ENCODE measurements around the gene TCF25.
A peak's percentile ranks its signal among the peaks of the same experiment; 100 is the strongest.
"Not testable (repeated sequence)": the region's sequence is repeated elsewhere in the genome, so short reads cannot be mapped to it uniquely, and the experiment has no call there.

TCF25 gene

DNA sequence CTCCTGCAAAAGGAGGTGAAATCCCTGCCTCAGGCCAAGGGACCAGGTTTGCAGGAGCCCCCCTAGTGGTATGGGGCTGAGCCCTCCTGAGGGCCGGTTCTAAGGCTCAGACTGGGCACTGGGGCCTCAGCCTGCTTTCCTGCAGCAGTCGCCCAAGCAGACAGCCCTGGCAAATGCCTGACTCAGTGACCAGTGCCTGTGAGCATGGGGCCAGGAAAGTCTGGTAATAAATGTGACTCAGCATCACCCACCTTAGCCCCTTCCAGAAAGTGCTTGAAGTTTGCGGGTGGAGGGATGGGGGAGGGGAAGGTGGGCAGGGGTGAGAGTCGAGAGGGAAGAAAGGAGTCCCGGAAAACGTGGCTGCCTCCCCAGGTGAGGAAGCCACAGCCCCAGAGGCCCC is 47.3 kb downstream of the TCF25 start:
- no peak for DNase-seq (ENCODE audit: low read depth)

DNA sequence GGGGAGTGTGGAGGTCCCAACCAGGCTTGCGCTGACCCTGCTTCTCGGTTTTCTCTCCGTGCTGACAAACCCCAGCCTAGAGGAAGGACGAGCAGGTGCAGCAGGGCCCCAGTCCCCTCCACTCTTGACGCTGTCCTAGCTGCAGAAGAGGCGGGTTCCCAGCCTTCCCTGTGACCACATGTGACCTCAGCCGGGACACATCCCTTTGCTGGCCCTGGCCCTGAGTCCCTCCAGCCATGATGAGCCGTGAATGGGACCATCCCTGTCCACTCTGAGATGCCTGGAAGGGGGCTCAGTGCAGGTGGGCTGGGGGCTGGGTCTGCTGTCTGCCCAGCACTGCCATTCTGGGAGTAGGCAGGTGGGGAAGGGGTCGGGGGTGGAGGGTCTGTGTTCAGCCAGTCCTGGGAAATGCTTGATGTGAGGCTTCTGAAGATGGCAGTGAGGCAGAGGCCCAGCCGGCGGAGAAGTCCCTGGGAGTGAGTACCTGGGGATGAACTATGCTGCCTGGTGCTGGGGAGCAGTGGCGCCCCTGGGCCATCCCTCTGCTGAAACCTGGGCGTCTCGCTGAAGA is 47.8 kb downstream of the TCF25 start:
- no peak for DNase-seq (ENCODE audit: low read depth)

DNA sequence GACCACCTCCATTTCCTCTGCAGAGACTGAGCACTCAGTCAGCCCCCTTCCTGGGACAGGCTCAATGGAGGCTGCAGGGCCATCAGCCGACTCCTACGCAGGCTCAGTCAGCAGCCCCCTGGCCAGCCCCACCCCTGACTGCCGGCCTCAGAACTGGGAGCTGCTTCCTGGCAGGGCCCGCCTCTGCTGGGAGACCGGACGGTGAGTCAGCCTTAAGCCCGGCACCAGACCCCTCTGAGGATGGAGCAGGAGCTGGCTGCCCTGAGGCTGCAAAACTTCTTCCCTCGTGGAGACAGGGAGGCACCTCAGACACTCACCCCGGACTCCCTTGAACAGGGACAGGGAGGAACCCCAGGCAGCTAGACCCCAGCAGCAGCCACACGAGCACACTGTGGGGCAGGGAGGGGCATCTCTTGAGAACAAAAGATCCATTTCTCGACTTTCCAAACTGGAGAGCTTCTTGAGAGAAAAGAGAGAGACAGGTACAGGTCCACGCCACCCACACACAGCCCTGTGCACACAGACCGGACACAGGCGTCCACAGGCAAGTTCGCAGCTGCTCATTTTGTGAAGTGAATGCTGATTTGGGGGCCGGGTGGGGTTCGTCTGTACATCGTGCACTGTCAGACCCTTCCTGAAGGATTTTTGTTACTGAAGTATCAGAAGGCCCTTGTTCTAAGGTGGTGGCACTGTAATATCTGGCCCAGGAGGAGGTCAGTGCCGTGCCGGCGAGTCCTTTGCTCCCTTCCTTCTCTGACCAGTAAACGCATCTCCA is 48.5 kb downstream of the TCF25 start:
- DNase-seq (ENCODE audit: low read depth), result no peak

DNA sequence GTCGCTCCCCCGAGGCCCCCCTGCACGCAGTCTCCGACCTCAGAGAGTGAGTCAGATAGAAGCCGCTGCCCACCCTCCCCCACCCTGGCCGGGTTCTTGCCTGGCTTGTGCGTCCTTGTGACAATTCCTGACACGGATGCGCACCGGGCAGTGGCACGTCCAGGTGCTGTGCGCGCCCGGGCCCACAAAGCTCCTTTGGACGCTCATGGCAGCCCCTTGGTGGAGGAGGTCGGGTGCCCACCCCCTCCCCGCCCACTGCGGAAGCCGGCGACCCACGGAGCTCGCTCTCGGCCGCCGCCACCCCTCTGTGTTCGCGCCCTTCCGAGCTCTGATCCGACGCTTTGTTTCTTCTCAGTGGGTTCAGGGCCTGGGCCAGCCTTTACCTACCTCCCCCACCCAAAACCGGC is 49.1 kb downstream of the TCF25 start:
- DNase-seq (ENCODE audit: low read depth), result peak; percentile 56

DNA sequence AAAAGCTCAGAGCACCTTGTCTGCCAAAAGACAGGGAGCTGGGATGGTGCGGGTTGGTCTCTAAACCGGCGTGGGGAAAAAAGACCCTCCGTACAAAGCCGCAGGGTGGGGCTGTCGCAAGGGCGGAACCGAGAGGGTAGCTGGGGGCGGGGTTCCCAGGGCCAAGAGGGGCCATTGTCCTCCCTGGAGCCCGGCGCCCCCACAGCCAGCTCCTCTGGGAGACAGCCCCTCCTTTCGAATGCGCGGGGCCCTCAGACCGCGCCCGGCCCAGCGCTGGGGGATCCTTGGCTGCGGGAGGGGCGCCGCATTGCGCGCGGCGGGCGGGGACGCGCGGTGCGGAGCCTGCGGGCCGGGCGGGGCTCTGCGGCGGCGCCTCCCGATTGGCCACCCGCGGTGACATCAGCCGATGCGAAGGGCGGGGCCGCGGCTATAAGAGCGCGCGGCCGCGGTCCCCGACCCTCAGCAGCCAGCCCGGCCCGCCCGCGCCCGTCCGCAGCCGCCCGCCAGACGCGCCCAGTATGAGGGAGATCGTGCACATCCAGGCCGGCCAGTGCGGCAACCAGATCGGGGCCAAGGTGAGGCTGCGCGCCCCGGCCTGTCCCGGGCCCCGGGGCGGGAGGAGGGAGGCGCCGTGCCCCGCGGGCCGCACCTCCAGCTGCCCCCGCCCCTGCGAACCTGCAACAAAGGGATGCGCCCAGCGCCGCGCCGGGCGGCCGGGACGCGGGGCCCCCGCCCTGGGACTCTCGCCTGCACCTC is 49.7 kb downstream of the TCF25 start, which contains the start of gene TUBB3:
Gene TUBB3, plus strand, starts transcription at position 459 of the 756 bp plus-strand sequence. Its CDS starts 60 bp downstream, at position 519.
- no peak for DNase-seq (ENCODE audit: low read depth)

DNA sequence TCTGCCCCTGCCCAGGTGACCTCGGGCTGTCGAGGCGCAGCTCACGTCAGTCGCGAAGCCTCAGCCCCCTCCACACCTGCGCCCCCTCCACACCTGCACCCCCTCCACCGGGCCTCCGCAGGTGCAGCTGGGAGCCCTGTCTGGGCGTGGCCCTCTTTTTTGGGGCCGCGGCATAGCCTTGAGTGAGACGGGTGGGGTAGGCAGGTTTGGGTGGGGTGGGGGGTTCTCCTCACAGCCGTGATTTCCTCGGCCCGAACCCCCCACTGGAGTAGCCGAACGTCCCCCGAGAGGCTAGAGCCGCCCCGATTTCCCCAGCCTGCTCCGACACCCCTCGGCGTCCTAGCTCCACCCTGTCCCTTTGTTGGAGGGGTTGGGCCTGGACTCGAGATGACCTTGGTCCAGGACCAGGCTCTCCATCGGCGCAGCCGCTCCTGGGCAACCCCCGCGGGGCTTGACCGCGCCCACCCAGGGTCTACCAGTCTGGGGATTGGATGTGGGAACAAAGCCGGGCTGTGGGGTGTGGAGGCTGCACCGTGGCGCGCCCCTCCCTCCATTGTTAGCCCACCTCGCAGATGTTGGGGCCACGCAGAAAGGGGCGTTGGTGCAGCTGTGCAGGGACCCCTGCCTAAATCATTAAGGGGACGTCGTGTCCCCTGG is 50.4 kb downstream of the TCF25 start:
- DNase-seq (ENCODE audit: low read depth), result no peak

DNA sequence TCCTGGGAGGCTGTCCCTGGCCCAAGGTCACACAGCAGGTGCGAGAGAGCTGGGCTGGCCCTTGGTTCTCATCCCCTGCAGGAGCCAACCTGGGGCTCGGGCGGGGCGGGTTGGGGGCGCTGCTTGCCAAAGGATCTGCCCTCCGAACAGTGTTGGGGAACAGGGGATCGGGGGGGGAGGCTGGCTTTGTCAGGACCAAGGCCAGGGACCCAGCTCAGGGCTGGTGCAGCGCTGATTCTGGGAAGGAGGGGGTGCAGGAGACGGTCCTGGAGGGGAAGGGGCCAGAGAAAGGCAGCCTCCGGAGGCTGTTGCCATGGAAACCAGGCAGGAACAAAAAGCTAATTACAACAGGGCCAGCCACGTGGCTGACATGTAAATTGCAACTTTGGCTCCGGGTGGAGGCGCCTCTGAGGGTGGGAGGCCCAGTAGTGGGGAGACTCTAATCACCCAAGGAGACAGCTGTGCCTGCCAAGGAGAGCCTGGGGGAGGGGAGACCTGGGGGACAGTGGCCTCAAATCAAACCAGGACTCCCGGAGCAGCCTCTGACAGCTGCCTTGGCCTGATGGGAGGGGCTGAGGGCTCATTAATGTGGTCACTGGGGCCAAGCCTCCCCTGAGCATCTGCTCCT is 51.0 kb downstream of the TCF25 start:
- DNase-seq (ENCODE audit: low read depth), result no peak

DNA sequence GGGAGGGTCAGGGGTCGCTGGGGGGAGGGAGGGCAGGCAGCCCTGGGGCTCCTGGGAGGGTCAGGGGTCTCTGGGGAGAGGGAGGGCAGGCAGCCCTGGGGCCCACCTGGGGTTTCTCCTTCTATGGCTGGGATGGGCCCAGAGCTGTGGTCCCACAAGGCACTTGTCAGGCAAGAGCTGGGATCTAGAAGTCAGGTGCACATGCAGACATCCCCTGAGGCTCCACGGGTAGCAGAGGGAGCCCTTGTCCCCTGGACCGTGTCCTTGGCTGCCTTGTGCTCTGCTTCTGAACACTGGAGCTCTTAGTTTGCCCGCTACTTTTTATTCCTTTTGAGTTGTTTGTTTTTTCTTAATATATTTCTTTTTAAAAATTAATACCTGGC is 51.5 kb downstream of the TCF25 start:
- DNase-seq (ENCODE audit: low read depth), result no peak

DNA sequence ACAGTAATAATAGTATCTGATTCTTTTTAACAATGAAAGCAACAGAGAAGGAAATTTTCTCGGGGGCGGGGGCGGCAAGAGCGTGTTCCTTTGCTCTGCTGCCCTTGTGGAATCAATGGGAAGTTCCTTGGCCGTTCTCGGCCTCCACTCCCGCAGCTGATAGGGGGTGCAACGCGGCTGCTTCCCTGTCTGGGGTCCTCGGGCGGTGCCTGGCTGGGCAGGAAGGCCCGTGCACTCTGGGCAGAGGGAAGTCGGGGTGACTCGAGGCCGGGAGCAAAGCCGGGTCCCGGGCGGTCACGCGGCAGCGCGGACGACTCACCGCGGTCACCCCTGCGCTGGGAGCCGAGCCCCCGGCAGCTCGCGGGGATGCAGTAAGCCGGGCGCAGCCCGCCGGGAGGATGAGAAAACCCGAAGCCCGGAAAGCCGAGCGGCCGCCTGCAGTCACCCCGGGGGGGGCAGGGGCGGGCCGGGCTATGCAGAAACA is 52.2 kb downstream of the TCF25 start:
- DNase-seq (ENCODE audit: low read depth), result no peak

DNA sequence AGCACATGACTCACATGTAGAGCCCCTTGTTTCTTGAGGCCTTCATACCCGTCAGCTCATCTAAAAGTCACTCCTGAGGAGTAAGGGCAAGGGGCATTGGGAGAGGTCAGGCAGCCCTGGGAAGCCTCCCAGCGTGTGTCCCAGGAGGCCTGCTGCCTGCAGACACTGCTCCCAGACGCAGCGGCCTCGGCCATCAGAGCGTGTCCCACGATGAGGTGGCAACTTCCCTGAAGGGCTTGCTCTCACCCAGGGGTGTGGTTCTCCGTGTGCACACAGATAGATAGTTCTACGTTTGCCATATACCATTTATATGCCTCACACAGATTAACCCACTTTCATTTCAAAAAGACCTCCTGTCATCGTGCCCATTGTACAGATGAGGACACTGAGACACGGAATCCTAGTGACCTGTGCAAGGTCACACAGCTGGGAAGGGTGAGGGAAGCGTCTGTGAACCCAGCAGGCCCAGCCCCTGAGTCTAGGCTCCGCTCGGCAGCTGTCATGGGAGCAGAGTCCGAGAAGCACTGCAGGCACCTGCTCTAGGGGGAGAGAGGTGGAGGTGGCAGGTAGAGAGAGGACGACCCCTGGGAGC is 58.0 kb downstream of the TCF25 start:
- DNase-seq (ENCODE audit: low read depth), result no peak

DNA sequence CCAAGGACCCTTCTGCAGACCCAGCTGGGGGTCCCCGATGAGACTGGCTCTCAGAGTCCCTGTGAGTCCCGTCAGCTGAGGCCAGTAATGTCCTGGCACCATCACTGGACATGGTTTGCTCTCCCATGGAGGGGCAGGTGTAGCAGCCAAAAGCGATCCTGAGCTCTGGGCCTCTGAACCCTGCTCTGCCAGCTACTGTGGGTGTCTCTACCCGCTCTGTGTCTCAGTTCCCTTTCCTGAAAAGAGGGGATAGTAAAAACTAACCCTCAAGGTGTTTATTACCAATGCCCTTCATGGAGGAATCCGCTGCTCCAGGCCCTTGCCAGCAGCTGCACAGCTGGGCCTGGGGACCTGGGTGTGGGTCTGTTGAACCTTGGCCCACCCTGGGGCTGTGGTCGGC is 58.6 kb downstream of the TCF25 start:
- DNase-seq (ENCODE audit: low read depth), result no peak

DNA sequence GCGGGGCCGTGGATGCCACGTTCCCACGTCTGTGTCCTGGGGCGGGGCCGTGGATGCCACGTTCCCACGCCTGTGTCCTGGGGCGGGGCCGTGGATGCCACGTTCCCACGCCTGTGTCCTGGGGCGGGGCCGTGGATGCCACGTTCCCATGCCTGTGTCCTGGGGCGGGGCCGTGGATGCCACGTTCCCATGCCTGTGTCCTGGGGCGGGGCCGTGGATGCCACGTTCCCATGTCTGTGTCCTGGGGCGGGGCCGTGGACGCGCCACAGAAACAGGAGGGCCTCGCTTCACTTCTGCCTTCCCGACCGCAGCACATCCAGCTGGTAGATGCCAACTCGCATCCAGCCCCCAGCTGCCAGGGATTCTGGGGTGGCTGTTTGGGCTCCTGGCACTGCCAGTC is 60.6 kb downstream of the TCF25 start:
- not testable (repeated sequence) for DNase-seq (ENCODE audit: low read depth)

DNA sequence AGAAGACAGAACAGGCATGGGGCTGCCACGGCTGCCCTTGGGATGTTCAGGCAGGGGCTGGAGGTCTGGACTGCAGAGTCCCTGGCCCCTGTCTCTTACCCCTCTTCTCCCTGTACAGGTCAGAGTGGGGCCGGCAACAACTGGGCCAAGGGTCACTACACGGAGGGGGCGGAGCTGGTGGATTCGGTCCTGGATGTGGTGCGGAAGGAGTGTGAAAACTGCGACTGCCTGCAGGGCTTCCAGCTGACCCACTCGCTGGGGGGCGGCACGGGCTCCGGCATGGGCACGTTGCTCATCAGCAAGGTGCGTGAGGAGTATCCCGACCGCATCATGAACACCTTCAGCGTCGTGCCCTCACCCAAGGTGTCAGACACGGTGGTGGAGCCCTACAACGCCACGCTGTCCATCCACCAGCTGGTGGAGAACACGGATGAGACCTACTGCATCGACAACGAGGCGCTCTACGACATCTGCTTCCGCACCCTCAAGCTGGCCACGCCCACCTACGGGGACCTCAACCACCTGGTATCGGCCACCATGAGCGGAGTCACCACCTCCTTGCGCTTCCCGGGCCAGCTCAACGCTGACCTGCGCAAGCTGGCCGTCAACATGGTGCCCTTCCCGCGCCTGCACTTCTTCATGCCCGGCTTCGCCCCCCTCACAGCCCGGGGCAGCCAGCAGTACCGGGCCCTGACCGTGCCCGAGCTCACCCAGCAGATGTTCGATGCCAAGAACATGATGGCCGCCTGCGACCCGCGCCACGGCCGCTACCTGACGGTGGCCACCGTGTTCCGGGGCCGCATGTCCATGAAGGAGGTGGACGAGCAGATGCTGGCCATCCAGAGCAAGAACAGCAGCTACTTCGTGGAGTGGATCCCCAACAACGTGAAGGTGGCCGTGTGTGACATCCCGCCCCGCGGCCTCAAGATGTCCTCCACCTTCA is 61.5 kb downstream of the TCF25 start:
- no peak for DNase-seq (ENCODE audit: low read depth)

DNA sequence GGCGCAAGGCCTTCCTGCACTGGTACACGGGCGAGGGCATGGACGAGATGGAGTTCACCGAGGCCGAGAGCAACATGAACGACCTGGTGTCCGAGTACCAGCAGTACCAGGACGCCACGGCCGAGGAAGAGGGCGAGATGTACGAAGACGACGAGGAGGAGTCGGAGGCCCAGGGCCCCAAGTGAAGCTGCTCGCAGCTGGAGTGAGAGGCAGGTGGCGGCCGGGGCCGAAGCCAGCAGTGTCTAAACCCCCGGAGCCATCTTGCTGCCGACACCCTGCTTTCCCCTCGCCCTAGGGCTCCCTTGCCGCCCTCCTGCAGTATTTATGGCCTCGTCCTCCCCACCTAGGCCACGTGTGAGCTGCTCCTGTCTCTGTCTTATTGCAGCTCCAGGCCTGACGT is 62.2 kb downstream of the TCF25 start:
- not testable (repeated sequence) for DNase-seq (ENCODE audit: low read depth)

DNA sequence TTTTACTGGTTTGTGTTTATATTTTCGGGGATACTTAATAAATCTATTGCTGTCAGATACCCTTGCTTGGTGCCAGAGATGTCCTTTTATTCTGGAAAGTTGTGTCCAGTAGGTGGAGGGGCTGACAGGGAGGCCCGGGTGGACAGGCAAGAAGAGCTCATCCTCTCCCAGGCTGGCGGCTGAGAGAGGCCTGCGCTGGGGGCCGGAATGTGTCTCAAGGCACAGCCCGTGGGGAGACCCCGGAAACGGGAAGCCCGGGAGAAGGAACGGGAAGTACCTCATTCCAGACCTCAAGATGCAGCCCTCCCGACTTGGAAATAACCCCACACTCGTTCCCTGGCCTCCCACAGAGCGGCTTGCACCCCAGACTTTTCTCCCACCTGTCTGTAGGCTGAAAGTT is 62.6 kb downstream of the TCF25 start:
- no peak for DNase-seq (ENCODE audit: low read depth)

DNA sequence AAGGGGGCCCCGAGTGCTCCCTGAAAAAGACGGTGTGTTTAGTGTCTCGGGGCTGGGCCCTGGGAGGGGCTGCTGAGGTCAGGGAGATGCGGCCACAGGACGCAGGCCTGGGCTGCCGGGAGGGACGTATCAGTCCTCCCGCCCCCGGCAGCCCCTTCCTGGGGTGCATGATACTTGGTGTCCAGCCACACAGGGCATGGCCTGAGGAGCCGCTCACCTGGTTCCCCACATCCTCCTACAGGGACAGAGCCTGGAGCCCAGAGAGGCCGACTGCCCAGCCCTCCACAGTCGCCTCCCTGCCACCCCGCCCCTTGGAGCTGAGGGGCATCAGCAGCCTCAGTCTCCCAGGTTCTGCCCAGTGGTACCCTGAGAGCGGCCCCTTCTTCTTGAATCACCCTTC is 63.1 kb downstream of the TCF25 start:
- no peak for DNase-seq (ENCODE audit: low read depth)

DNA sequence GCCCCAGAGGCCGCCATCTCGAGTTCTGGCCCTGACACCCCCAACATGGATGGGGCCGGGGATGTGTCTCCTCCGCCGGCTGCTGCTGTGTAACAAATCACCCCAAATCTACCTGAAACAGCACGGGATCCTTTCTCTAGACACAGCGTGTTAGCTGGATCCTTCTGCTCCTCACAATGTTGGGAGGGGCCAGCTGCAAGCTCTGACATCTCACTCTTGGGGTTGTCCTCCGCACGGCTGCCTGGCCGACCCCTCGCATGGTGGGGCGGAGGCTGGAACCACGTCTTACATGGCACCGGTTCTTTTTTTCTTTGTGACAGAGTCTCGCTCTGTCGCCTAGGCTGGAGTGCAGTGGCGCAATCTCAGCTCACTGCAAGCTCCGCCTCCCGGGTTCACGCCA is 63.6 kb downstream of the TCF25 start:
- no peak for DNase-seq (ENCODE audit: low read depth)

DNA sequence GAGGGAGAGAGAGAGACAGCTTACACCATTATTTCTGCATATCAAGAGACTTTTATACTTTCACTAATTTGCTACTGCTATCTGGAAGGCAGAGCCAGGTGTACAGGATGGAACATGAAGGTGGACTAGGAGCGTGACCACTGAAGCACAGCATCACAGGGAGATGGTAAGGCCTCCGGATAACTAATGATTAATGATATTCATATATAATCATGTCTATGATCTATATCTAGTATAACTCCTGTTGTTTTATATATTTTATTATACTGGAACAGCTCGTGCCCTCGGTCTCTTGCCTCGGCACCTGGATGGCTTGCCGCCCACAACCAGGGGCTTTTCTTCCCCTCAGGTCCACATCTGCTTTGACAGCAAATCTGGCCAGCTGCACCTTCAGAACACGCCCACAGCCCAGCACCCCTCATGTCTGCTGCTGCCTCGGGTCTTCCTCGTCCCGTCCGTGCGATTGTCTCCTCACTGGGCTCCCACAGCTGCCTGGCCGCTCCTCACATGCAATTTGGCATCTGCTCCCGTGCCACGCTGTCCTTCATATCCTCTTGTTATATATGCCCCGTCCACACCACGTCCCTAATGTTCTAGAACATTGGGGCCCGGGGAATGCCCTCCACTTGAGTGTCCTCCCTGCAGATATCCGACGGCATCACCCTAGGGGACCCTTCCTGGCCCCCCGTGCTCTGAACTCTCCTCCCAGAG is 64.9 kb downstream of the TCF25 start:
- no peak for DNase-seq (ENCODE audit: low read depth)

DNA sequence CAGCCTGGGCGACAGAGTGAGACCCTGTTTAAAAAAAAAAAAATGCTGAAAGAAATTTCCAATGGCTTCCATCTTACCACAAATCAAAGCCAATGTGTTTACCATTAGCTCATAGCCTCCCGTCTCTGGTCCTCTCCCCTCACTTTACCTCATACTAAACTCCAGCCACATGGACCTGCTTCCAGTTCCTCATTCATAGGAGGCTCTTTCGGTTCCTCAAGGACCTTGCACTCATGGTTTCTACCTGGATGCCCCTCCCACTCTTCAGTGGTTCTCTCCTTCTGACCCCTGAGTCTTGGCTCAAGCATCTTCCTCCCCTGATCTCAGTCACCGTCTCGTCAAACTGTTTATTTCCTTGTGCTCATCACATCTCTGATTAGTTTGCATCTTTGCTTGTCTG is 71.4 kb downstream of the TCF25 start:
- DNase-seq (ENCODE audit: low read depth), result no peak

DNA sequence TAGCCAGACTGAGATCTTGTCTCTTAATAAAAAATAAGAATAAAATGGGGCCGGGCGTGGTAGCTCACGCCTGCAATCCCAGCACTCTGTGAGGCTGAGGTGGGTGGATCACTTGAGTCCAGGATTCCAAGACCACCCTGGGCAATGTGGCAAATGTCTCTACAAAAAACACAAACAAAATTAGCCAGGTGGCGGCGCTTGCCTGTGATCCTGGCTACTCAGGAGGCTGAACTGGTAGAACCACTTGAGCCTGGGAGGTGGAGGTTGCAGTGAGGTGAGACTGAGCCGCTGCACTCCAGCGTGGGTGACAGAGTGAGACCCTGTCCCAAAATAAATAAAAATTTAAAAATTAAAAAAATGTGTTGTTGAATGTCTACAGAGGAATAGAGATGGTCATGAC is 72.3 kb downstream of the TCF25 start:
- no peak for DNase-seq (ENCODE audit: low read depth)

All from HS-5 (cell line).